Measurements from ENCODE around the gene INS. TPM values are rescaled to one million over a fixed set of nuclear protein-coding genes. Genes with fewer than 3 reads are reported as not detected.

INS gene
- total and polyA plus RNA-seq, 10 of the 15 experiments (the other 5 are each of a cell fraction or from before 2014, with no cell fraction given): not detected

GRCh38 chr11:2203440-2204259 lies 42.6 kb upstream of the INS start:
- Histone ChIP-seq H3K27ac (ENCODE audit: control insufficient read depth, insufficient read depth) (no peak overlapping the region), H3K4me2 (ENCODE audit: control insufficient read depth, insufficient read depth) (no peak overlapping the region), H3K4me1 (ENCODE audit: control insufficient read depth, insufficient read depth, low read length) (no peaks in the 10 kb centered on the region), H3K4me3 (no peak overlapping the region), H3K9me3 (replicated peaks; ENCODE audit: control insufficient read depth, insufficient read depth, low read length) (no peaks in the 10 kb centered on the region), H3K27me3 (replicated peaks in 1 of 2; ENCODE audit: control insufficient read depth in 2 of 2, insufficient read depth in 2 of 2, low read length in 1 of 2) (no peaks in the 10 kb centered on the region; a peak in 1 of 4 replicates), H4K20me1 (ENCODE audit: control insufficient read depth, insufficient read depth) (no peaks in the 10 kb centered on the region), H3K36me3 (ENCODE audit: control insufficient read depth in 2 of 2, insufficient read depth in 2 of 2, low read length in 1 of 2) (no peaks in the 10 kb centered on the region), H3K9ac (ENCODE audit: control insufficient read depth, insufficient read depth, low read length) (no peak overlapping the region), H2AFZ (ENCODE audit: control insufficient read depth, low read depth, low read length) (no peak overlapping the region), H3K79me2 (ENCODE audit: control insufficient read depth, insufficient read depth, low read length) (no peaks in the 10 kb centered on the region)
- ATAC-seq (no peak), FAIRE-seq (no peak), DNase-seq (ENCODE audit: low read depth, low spot score) (no peak)
- CTCF ChIA-PET: no interaction called here
- RAD21 ChIA-PET (ENCODE audit: unreplicated experiment): no interaction called here
- intact Hi-C loops (cut with micrococcal nuclease; ENCODE audit: unreplicated experiment): no loop called here
- SMC1A ChIA-PET (ENCODE audit: uncharacterized antibody, unreplicated experiment): no interaction called here
- BruUV-seq (replicated peaks): no TSS peak
- POLR2A ChIA-PET: no interaction called here
- in situ Hi-C loops (cut with MboI): loop anchor here (5.0 kb wide), 1 partner anchor 214 kb away; no protein-coding TSS in a partner anchor
- WGBS (ENCODE audit: insufficient coverage, insufficient replicate concordance, low lambda C conversion rate, missing lambda C conversion rate): 66% methylated on average over 20 of the region's 23 CpGs
- no peak for TF ChIP-seq KAT2A (conservative IDR thresholded peaks at IDR 0.05; ENCODE audit: control insufficient read depth, low read depth, low read length)
- TF ChIP-seq PRDM15 (CRISPR knock-in tag; IDR thresholded peaks at IDR 0.05): no peak
- TF ChIP-seq SMAD5 (IDR thresholded peaks at IDR 0.05; ENCODE audit: low read depth): no peak
- TF ChIP-seq ZNF622 (IDR thresholded peaks at IDR 0.05): no peak
- no peak for TF ChIP-seq ATF7 (IDR thresholded peaks at IDR 0.05; ENCODE audit: low read depth)
- TF ChIP-seq, protein P1, sequence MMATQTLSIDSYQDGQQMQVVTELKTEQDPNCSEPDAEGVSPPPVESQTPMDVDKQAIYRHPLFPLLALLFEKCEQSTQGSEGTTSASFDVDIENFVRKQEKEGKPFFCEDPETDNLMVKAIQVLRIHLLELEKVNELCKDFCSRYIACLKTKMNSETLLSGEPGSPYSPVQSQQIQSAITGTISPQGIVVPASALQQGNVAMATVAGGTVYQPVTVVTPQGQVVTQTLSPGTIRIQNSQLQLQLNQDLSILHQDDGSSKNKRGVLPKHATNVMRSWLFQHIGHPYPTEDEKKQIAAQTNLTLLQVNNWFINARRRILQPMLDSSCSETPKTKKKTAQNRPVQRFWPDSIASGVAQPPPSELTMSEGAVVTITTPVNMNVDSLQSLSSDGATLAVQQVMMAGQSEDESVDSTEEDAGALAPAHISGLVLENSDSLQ (IDR thresholded peaks at IDR 0.05): no peak
- TF ChIP-seq SPI1 (IDR thresholded peaks at IDR 0.05; ENCODE audit: borderline replicate concordance, insufficient read depth, low read depth, low read length): no peak
- no peak for TF ChIP-seq CUX1 (IDR thresholded peaks at IDR 0.05; ENCODE audit: insufficient replicate concordance, low read depth, low read length)
- TF ChIP-seq CHD1 (IDR thresholded peaks at IDR 0.05; ENCODE audit: low read depth, low read length): no peak
- TF ChIP-seq TCF3 (IDR thresholded peaks at IDR 0.05; ENCODE audit: borderline replicate concordance, insufficient read depth, low read depth, low read length): no peak
- no peak for TF ChIP-seq USF1 (IDR thresholded peaks at IDR 0.05; ENCODE audit: borderline replicate concordance, extremely low read length, insufficient read depth, low read depth, low read length)
- no peak for TF ChIP-seq YY1 (IDR thresholded peaks at IDR 0.05; ENCODE audit: low read depth, low read length)
